ENCODE measurements around the gene UCHL5.

The UCHL5 gene

GRCh38 chr1:192967211-192967877, 91.8 kb downstream of the UCHL5 start:
- DNase-seq (ENCODE audit: low spot score), result no peak

- no peak for DNase-seq (ENCODE audit: low spot score)
Measured at GRCh38 chr1:192966073-192966472, 93.1 kb downstream of the UCHL5 start.

DNA sequence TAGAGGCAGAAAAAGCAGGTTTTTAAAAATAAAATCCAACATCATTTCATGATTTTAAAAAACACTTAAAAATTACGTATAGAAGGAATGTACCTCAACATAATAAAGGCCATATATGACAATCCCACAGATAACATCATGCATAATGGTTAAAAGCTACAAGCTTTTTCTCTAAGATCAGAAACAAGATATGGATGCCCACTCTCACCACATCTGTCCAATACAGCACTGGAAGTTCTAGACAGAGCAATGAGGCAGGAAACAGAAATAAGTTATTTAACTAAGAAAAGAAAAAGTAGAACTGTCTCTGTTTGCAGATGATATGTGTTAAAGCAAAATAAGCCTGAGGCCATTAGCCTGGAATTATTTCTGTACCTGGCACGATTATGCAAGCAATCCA, 96.3 kb downstream of the UCHL5 start:
- no peak for DNase-seq (ENCODE audit: low spot score)

Measured in RKO (cell line).